Endothelial cell (in vitro differentiated cells): ENCODE data around the gene SUV39H2. TPM values are rescaled to one million over a fixed set of nuclear protein-coding genes. Genes with fewer than 3 reads are reported as not detected.
"Not testable (repeated sequence)": the region's sequence is repeated elsewhere in the genome, so short reads cannot be mapped to it uniquely, and the experiment has no call there.

Source experiments
- DNase-seq: peaks from one replicate; pipeline ENCODE4 v3.0.0; 2021; ENCODE audit warnings: low spot score
- H3K27ac Mint-ChIP-seq: one replicate; pipeline ENCODE4 v1.8.0; 2021; ENCODE audit warnings: mixed read lengths, inconsistent platforms; ENCODE audit not compliant: unreplicated experiment
- H3K27me3 Mint-ChIP-seq: one replicate; pipeline ENCODE4 v1.8.0; 2021; ENCODE audit warnings: mild to moderate bottlenecking, moderate library complexity, mixed read lengths, inconsistent platforms; ENCODE audit not compliant: unreplicated experiment
- H3K36me3 Mint-ChIP-seq: one replicate; pipeline ENCODE4 v1.8.0; 2021; ENCODE audit warnings: mild to moderate bottlenecking, low read depth, mixed read lengths, inconsistent platforms; ENCODE audit not compliant: unreplicated experiment
- H3K4me1 Mint-ChIP-seq: one replicate; pipeline ENCODE4 v1.8.0; 2021; ENCODE audit warnings: mild to moderate bottlenecking, mixed read lengths, inconsistent platforms; ENCODE audit not compliant: unreplicated experiment
- H3K4me3 Mint-ChIP-seq: one replicate; pipeline ENCODE4 v1.8.0; 2021; ENCODE audit warnings: mild to moderate bottlenecking, mixed read lengths, inconsistent platforms; ENCODE audit not compliant: unreplicated experiment
- H3K9me3 Mint-ChIP-seq: one replicate; pipeline ENCODE4 v1.8.0; 2021; ENCODE audit warnings: mixed read lengths, inconsistent platforms; ENCODE audit not compliant: unreplicated experiment
- CTCF ChIP-seq: fragments of 200-600 bp; sonication (generic); IDR thresholded peaks from one replicate; pipeline ENCODE4 v1.5.0; 2021; ENCODE audit warnings: antibody characterized with exemption; ENCODE audit not compliant: unreplicated experiment
- total RNA-seq: library from RNA; stranded (reverse); fragmentation: NEBNext Ultra II Directional; extraction: Animal tissue kit (Norgen Biotek cat#: 25700); gene quantifications from one replicate; pipeline ENCODE4 v1.2.1, GENCODE V29; 2021; ENCODE audit not compliant: unreplicated experiment

The SUV39H2 gene
- total RNA-seq, 1 donor from 2014 or later = 15.6 TPM

DNA sequence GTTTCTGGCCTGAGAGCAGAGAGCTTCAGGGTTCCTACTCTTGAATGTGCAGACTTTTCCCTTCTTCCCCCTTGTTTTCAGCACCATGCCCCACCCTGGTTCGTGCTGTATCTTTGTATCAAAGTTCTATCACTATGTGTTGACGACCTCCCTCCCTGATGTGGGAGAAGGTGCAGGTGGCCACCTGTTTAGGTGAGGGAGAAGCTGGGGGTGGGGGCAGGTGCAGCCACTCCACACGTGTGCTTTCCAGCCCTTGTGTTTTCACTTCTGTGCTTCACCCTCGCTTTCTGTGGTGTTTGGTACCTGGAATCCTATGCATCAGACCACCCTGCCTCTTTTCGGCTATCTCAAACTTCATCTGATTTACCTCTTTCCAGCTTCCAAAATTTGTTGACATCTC, 19.6 kb upstream of the SUV39H2 start:
- H3K4me3 Mint-ChIP-seq = no peak overlapping the region
- peaks cover 2% of the 10 kb centered on the region for H3K27me3 Mint-ChIP-seq
- H3K4me1 Mint-ChIP-seq = no peaks in the 10 kb centered on the region
- no peak for TF ChIP-seq CTCF
- no peaks in the 10 kb centered on the region for H3K9me3 Mint-ChIP-seq
- no peak for DNase-seq
- H3K27ac Mint-ChIP-seq = no peak overlapping the region
- H3K36me3 Mint-ChIP-seq = peaks cover 22% of the 10 kb centered on the region

DNA sequence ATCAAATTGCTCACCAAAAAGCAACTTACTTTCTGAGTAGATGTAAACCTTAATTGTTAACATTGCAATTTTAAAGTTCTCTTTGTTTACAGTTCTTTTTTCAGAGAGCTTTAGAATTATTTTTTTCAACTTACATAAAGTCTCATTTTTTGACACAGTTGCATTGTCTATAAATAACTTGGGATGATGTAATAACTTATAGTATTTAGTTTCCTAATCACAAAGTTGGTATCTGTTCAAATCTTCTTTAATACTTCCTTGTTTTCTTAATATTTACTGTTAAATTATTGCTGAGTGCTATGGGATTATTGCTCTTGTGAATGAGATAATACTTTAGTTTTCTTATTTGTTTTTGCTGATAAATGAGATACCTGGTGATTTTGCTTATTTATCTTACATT, 18.9 kb upstream of the SUV39H2 start:
- no peaks in the 10 kb centered on the region for H3K4me1 Mint-ChIP-seq
- no peaks in the 10 kb centered on the region for H3K9me3 Mint-ChIP-seq
- peaks cover 2% of the 10 kb centered on the region for H3K27me3 Mint-ChIP-seq
- H3K4me3 Mint-ChIP-seq = no peak overlapping the region
- peaks cover 22% of the 10 kb centered on the region for H3K36me3 Mint-ChIP-seq
- TF ChIP-seq CTCF = no peak
- no peak for DNase-seq
- no peak overlapping the region for H3K27ac Mint-ChIP-seq

- Mint-ChIP-seq H3K9me3 (no peaks in the 10 kb centered on the region), H3K27ac (no peak overlapping the region), H3K4me1 (no peaks in the 10 kb centered on the region), H3K4me3 (no peak overlapping the region), H3K36me3 (peaks cover 22% of the 10 kb centered on the region), H3K27me3 (peaks cover 2% of the 10 kb centered on the region)
- no peak for TF ChIP-seq CTCF
- DNase-seq = no peak
Measured at GRCh38 chr10:14860791-14861190, 17.9 kb upstream of the SUV39H2 start.

DNA sequence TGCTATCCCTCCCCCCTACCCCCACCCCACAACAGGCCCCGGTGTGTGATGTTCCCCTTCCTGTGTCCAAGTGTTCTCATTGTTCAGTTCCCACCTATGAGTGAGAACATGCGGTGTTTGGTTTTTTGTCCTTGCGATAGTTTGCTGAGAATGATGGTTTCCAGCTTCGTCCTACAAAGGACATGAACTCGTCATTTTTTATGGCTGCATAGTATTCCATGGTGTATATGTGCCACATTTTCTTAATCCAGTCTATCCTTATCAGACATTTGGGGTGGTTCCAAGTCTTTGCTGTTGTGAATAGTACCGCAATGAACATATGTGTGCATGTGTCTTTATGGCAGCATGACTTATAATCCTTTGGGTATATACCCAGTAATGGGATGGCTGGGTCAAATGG, 14.2 kb upstream of the SUV39H2 start:
- DNase-seq, H3K4me3 Mint-ChIP-seq, H3K9me3 Mint-ChIP-seq, H3K27me3 Mint-ChIP-seq, H3K4me1 Mint-ChIP-seq, H3K27ac Mint-ChIP-seq: not testable (repeated sequence)
- peaks cover 16% of the 10 kb centered on the region for H3K36me3 Mint-ChIP-seq

- H3K4me1 Mint-ChIP-seq, H3K27ac Mint-ChIP-seq, H3K27me3 Mint-ChIP-seq, H3K9me3 Mint-ChIP-seq, DNase-seq, H3K4me3 Mint-ChIP-seq: not testable (repeated sequence)
- peaks cover 19% of the 10 kb centered on the region for H3K36me3 Mint-ChIP-seq
Measured at GRCh38 chr10:14864871-14865270, 13.8 kb upstream of the SUV39H2 start.

DNA sequence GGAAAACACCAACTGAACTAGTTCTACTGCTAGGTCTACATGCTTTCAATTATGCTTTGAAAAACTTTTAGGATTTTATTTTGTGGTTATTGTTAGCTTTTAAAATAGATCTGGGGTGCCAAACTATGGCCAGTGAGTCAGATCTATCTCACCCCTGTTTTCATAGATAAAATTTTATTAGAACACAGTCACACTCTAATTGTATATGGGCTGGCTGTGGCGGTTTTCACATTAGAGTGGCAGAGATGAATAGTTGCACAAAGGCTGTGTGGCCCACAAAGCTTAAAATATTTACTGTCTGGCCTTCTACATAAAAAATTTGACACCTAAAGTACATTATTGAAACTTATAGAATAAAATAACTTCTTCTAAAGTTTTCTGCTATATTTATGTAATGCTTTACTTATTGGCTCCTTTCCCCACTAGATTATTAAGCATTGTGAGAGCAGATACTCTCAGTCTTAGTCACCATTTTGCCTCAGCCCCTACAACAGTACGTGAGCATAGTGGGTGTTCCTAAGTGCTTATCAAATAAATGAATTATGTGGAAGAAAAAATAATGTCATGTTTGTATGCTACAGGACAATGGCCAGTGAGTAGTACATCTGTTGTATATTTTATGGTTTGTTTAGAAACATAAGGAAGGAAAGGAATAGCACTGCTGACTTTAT, 5.4 kb upstream of the SUV39H2 start:
- no peak for DNase-seq
- no peak for TF ChIP-seq CTCF
- Mint-ChIP-seq H3K4me3 (no peak overlapping the region), H3K27ac (no peak overlapping the region), H3K27me3 (peaks cover 9% of the 10 kb centered on the region), H3K4me1 (peaks cover 16% of the 10 kb centered on the region), H3K36me3 (peaks cover 4% of the 10 kb centered on the region), H3K9me3 (no peaks in the 10 kb centered on the region)
